22Rv1 (cell line): ENCODE measurements around the gene LYVE1.

Experiments used
- H3K27ac ChIP-seq: fragments of 450-650 bp; 2 replicates; pipeline ENCODE4 v1.5.1; 2017
- CTCF ChIP-seq: fragments of 450-650 bp; IDR thresholded peaks from 2 replicates; pipeline ENCODE4 v1.5.1; 2017; ENCODE audit warnings: mild to moderate bottlenecking
- ZFX ChIP-seq: fragments of 450-650 bp; IDR thresholded peaks from 2 replicates; pipeline ENCODE4 v1.6.1; 2017; ENCODE audit warnings: antibody characterized with exemption, borderline replicate concordance

LYVE1 gene

GRCh38 chr11:10561043-10561818, 7.2 kb downstream of the LYVE1 start:
- no peak overlapping the region for H3K27ac ChIP-seq
- TF ChIP-seq CTCF (no peak), ZFX (no peak)

- no peak for TF ChIP-seq CTCF
- TF ChIP-seq ZFX, result no peak
- H3K27ac ChIP-seq, result no peak overlapping the region
Measured at GRCh38 chr11:10558288-10558687, 10.2 kb downstream of the LYVE1 start.

GRCh38 chr11:10556590-10556989, 11.9 kb downstream of the LYVE1 start:
- TF ChIP-seq CTCF (no peak), ZFX (no peak)
- no peak overlapping the region for H3K27ac ChIP-seq

- no peak overlapping the region for H3K27ac ChIP-seq
- TF ChIP-seq ZFX, result no peak
- TF ChIP-seq CTCF, result no peak
Measured at GRCh38 chr11:10551845-10552352, 16.6 kb downstream of the LYVE1 start.

- no peak for TF ChIP-seq CTCF
- TF ChIP-seq ZFX, result no peak
- no peak overlapping the region for H3K27ac ChIP-seq
Measured at GRCh38 chr11:10551290-10551592, 17.2 kb downstream of the LYVE1 start.

- TF ChIP-seq CTCF (no peak), ZFX (no peak)
- H3K27ac ChIP-seq, result no peak overlapping the region
Measured at GRCh38 chr11:10550503-10551289, 17.8 kb downstream of the LYVE1 start.
